Right cardiac atrium (tissue), 5 donors: Measurements from ENCODE around the gene PCDH1. TPM values are rescaled to one million over a fixed set of nuclear protein-coding genes. Genes with fewer than 3 reads are reported as not detected.

Experiments used
- ATAC-seq, 2 donors: fragments of 200-7000 bp; cut with Tn5 transposase; one replicate each; pipeline versions ENCODE4 v1.8.0 to v1.9.1; 2020; ENCODE audit warnings: moderate library complexity in 2 of 2, mild to moderate bottlenecking in 1 of 2
- DNase-seq, 3 donors: peaks; one replicate each; pipeline ENCODE4 v3.0.0-alpha.2; 2020
- H3K27ac ChIP-seq: one replicate; pipeline ENCODE4 v1.5.1; 2013; ENCODE audit warnings: mild to moderate bottlenecking, low read length, control low read depth, moderate library complexity
- H3K27me3 ChIP-seq: one replicate; pipeline ENCODE4 v1.6.1; 2013; ENCODE audit not compliant: control insufficient read depth, insufficient read depth
- H3K4me1 ChIP-seq: one replicate; pipeline ENCODE4 v1.6.1; 2013; ENCODE audit warnings: low read length; ENCODE audit not compliant: control insufficient read depth, insufficient read depth
- H3K4me3 ChIP-seq: one replicate; pipeline ENCODE4 v1.5.1; 2013; ENCODE audit warnings: low read length, control low read depth
- H3K9me3 ChIP-seq: one replicate; pipeline ENCODE4 v1.6.1; 2013; ENCODE audit warnings: low read length; ENCODE audit not compliant: control insufficient read depth
- WGBS: extraction: QIAGEN DNeasy Blood & Tissue Kit; methylation state at CpG from one replicate; pipeline ENCODE4 v1.1.7; 2013; 5-methylcytosine and 5-hydroxymethylcytosine counted together
- intact Hi-C, 4 donors: fragments of 100-400 bp; cut with DNase I; formaldehyde crosslinking; loops; one replicate each; pipeline versions ENCODE4 v1.11.0 to v1.14.0; 2022 to 2023
- polyA plus RNA-seq: library from polyadenylated mRNA; stranded (reverse); fragments of 200-250 nt; gene quantifications from one replicate; pipeline ENCODE4 v1.2.3, GENCODE V29; 2013
- total RNA-seq, 4 donors: library from RNA; stranded (reverse); fragmentation: NEBNext Ultra II Directional; extraction: Animal tissue kit (Norgen Biotek cat#: 25700); gene quantifications; one replicate each; pipeline ENCODE4 v1.2.1, GENCODE V29; 2021
- donor health status: healthy with polysubstance abuse.
- donor health status: DM: no; HTN: yes; CAD: no.
- donor health status: DM: no; HTN: no; CAD: no.
- donor health status: DM: no; HTN: yes; CAD: no; lungs with severe emphysema.
- donor health status: DM: yes; HTN: yes; CAD: no.

The PCDH1 gene
- total and polyA plus RNA-seq, 5 donors: 7.2 to 21.3 (median 9.8) TPM

DNA sequence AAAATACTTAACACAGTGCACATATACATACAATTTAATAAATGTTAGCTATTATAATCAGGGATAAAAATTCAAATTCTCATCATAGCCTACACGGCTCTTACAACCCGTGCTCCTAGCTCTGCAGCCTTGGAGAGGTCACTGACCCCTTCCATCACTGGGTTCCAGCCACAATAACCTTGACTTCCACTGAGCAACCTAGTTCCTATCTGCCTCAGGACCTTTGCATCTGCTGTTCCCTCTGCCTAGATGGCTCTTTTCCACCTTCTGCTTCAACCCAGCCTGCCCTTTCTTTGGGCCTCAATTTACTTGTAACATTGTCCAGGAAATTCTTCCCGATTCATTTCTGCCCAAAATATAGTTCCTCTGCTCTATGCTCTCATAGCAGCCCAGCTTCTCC, 36.6 kb upstream of the PCDH1 start:
- ATAC-seq (no peak), DNase-seq (no peak)
- intact Hi-C loops: no loop called here
- Histone ChIP-seq H3K4me1 (no peaks in the 10 kb centered on the region), H3K4me3 (no peak overlapping the region), H3K27me3 (no peaks in the 10 kb centered on the region), H3K9me3 (no peaks in the 10 kb centered on the region), H3K27ac (no peak overlapping the region)
- 96% methylated on average over 3 of the region's 3 CpGs for WGBS

GRCh38 chr5:141914199-141914743, 36.1 kb upstream of the PCDH1 start:
- H3K27ac ChIP-seq: no peak overlapping the region
- no peaks in the 10 kb centered on the region for H3K9me3 ChIP-seq
- H3K4me3 ChIP-seq: peak overlapping the region; percentile 47
- H3K4me1 ChIP-seq: no peaks in the 10 kb centered on the region
- intact Hi-C loops: no loop called here
- WGBS: 15% methylated on average over 40 of the region's 40 CpGs
- ATAC-seq (peak; percentile 76 to 83), DNase-seq (peak; percentile 35 to 81 (median 79))
- H3K27me3 ChIP-seq: no peaks in the 10 kb centered on the region

GRCh38 chr5:141913560-141914198, 35.5 kb upstream of the PCDH1 start:
- ATAC-seq (no peak), DNase-seq (no peak)
- 21% methylated on average over 16 of the region's 16 CpGs for WGBS
- Histone ChIP-seq H3K9me3 (no peaks in the 10 kb centered on the region), H3K27me3 (no peaks in the 10 kb centered on the region), H3K4me1 (no peaks in the 10 kb centered on the region), H3K27ac (no peak overlapping the region), H3K4me3 (peak overlapping the region; percentile 47)
- intact Hi-C loops: no loop called here

GRCh38 chr5:141910271-141910673, 32.1 kb upstream of the PCDH1 start:
- ATAC-seq (peak in 1 of 2 donors; percentile 68), DNase-seq (no peak)
- H3K4me1 ChIP-seq: no peaks in the 10 kb centered on the region
- no peak overlapping the region for H3K4me3 ChIP-seq
- H3K9me3 ChIP-seq: no peaks in the 10 kb centered on the region
- 48% methylated on average over 2 of the region's 2 CpGs for WGBS
- intact Hi-C loops: no loop called here
- no peak overlapping the region for H3K27ac ChIP-seq
- no peaks in the 10 kb centered on the region for H3K27me3 ChIP-seq

GRCh38 chr5:141909212-141909611, 31.0 kb upstream of the PCDH1 start:
- no peak overlapping the region for H3K27ac ChIP-seq
- no peaks in the 10 kb centered on the region for H3K9me3 ChIP-seq
- ATAC-seq (no peak), DNase-seq (no peak)
- no peak overlapping the region for H3K4me3 ChIP-seq
- intact Hi-C loops: no loop called here
- H3K27me3 ChIP-seq: no peaks in the 10 kb centered on the region
- 81% methylated on average over 4 of the region's 4 CpGs for WGBS
- H3K4me1 ChIP-seq: no peaks in the 10 kb centered on the region

GRCh38 chr5:141908796-141909195, 30.6 kb upstream of the PCDH1 start:
- H3K27ac ChIP-seq: no peak overlapping the region
- no peaks in the 10 kb centered on the region for H3K4me1 ChIP-seq
- no peak overlapping the region for H3K4me3 ChIP-seq
- WGBS: 88% methylated on average over 2 of the region's 2 CpGs
- ATAC-seq: no peak
- no peaks in the 10 kb centered on the region for H3K9me3 ChIP-seq
- DNase-seq: no peak
- intact Hi-C loops: no loop called here
- no peaks in the 10 kb centered on the region for H3K27me3 ChIP-seq

- no peaks in the 10 kb centered on the region for H3K9me3 ChIP-seq
- no peak for DNase-seq
- H3K4me3 ChIP-seq: no peak overlapping the region
- intact Hi-C loops: no loop called here
- no peaks in the 10 kb centered on the region for H3K4me1 ChIP-seq
- 1% methylated on average over 1 of the region's 1 CpG for WGBS
- no peak for ATAC-seq
- no peaks in the 10 kb centered on the region for H3K27me3 ChIP-seq
- no peak overlapping the region for H3K27ac ChIP-seq
Observed at GRCh38 chr5:141906972-141907371, 28.8 kb upstream of the PCDH1 start.

GRCh38 chr5:141906517-141906916, 28.3 kb upstream of the PCDH1 start:
- 42% methylated on average over 1 of the region's 1 CpG for WGBS
- H3K27ac ChIP-seq: no peak overlapping the region
- no peak overlapping the region for H3K4me3 ChIP-seq
- no peaks in the 10 kb centered on the region for H3K9me3 ChIP-seq
- no peaks in the 10 kb centered on the region for H3K27me3 ChIP-seq
- intact Hi-C loops: no loop called here
- ATAC-seq (no peak), DNase-seq (no peak)
- no peaks in the 10 kb centered on the region for H3K4me1 ChIP-seq

- H3K27me3 ChIP-seq: no peaks in the 10 kb centered on the region
- ATAC-seq (no peak), DNase-seq (no peak)
- intact Hi-C loops: no loop called here
- no peak overlapping the region for H3K27ac ChIP-seq
- no peak overlapping the region for H3K4me3 ChIP-seq
- 60% methylated on average over 5 of the region's 5 CpGs for WGBS
- no peaks in the 10 kb centered on the region for H3K4me1 ChIP-seq
- no peaks in the 10 kb centered on the region for H3K9me3 ChIP-seq
Observed at GRCh38 chr5:141904551-141904950, 26.3 kb upstream of the PCDH1 start.

DNA sequence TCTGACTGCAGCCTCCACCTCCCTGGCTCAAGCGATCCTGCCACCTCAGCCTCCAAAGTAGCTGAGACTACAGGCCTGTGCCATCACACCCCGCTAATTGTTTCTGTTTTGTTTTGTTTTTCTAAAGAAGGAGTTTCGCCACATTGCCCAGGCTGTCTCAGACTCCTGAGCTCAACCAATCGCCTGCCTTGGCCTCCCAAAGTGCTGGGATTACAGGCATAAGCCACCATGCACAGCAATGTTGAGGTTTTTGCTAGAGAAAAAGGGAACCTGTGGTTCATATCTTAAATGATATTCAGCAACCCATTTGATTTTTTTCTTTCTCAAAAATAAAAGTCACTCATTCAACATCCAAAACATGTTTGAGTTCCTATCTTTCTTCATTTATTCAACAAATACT, 25.1 kb upstream of the PCDH1 start:
- no peaks in the 10 kb centered on the region for H3K9me3 ChIP-seq
- intact Hi-C loops: no loop called here
- no peaks in the 10 kb centered on the region for H3K4me1 ChIP-seq
- DNase-seq: no peak
- no peaks in the 10 kb centered on the region for H3K27me3 ChIP-seq
- no peak overlapping the region for H3K27ac ChIP-seq
- H3K4me3 ChIP-seq: no peak overlapping the region
- 82% methylated on average over 4 of the region's 4 CpGs for WGBS
- no peak for ATAC-seq

DNA sequence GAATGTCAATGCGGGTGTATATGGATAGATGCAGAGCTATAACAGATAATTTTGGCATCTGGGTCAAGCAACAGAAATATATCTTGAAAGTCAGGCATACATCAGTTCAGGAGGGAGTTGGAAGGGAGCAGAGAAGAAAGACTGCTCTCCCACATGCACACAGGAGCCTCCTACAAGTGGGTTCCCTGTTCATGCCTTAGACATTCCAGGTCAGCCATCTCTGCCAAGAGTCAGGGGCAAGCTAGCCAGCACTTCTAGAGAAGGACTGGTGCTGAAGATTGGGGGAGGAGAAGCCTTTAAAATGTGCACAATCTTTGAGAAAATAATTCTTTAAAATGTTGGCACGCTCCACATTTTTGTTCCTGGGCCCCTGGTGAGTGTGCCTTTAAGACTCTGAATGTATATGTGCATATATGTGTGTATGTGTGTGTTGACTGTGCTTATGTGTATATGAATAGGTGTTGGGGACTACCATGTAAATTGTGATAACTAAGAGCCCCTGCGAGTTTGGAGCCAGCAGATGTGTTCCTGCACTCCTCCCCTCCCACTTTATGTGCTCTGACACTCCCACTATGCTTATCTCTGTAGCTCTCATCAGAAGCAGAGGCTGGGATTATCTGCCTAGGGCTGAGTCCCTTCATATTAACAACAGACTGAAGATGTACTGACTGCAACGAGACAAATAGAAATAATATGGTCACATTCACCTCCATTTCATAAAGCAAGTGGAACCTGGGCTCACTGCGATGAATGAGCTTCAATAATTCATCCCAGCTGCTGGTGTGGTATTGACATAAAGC, 24.0 kb upstream of the PCDH1 start:
- no peak for ATAC-seq
- intact Hi-C loops: no loop called here
- WGBS: 52% methylated on average over 5 of the region's 5 CpGs

More for the DNA sequence above, 24.0 kb upstream of the PCDH1 start:
- Histone ChIP-seq H3K27ac (no peak overlapping the region), H3K9me3 (no peaks in the 10 kb centered on the region), H3K27me3 (no peaks in the 10 kb centered on the region), H3K4me3 (no peak overlapping the region), H3K4me1 (no peaks in the 10 kb centered on the region)
- DNase-seq: no peak
